Dermis microvascular lymphatic vessel endothelial cell (primary cell): ENCODE results near the gene MINDY4. TPM values are rescaled to one million over a fixed set of nuclear protein-coding genes. Genes with fewer than 3 reads are reported as not detected.

Experiments
- DNase-seq, 2 donors: peaks; one replicate each; pipeline versions ENCODE4 v3.0.0 to v3.0.0-alpha.2; 2010; ENCODE audit warnings: low read depth in 2 of 2
- total RNA-seq: library from RNA; depleted of rRNA; stranded (reverse); fragments of >200 nt; gene quantifications from 2 replicates; pipeline ENCODE4 v1.2.1, GENCODE V29; 2014

MINDY4 gene
- total RNA-seq, 1 donor from 2014 or later = 1.3 TPM

DNA sequence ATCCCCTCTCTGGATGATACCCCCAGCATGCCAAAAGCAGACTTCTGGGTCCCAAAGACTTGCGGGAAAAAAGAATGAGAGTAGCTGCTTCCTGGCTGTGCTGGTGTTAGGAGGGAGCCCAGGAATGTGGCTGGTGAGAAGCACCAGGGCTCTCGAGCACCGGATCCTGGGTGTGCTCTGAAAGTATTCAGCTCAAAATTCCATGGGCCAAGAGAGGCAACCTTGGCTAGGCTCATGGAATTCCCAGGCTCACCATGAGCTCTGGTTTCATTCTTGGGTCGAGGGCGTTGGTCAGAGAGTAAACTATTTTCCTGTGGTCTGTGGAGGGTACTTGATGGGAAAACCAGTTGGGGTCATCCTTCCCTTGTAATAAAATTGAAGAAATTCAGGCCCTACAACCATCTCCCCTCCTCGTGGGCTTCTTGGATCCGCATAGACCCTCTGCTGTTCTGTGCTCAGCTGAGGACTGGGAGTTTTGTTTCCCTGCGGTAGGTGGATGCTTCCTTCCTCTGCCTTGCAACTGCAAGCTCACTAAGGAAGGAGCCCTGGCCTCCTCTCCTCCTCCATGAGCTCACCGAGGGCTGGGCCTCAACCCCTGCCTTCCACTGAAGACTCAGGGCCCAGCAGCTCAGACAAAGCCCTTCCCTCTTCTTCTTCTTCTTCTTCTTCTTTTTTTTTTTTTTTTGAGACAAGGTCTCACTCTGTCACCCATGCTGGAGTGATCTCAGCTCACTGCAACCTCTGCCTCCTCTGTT lies 106.0 kb downstream of the MINDY4 start:
- DNase-seq = no peak

DNA sequence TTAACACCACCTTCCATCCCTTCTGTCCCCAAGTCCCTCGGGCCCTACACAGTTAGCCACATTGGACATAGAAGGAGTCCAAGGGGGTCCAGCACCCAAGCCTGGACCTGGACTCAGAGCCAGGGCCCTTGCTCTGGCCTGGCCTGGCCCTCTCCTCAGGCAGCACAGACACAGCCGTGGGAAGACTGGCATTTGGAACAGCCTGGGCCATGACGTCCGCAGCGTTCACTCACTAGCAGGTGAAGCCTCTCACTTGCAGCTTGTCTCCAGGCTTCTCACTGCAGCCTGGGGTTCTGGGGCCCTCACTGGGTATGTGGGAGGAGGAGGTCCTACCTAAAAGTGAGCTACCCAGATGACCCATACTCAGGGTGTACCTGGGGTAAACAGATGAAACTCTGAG lies 106.8 kb downstream of the MINDY4 start:
- no peak for DNase-seq

- DNase-seq = no peak
Measured at GRCh38 chr7:30879139-30880124, 108.2 kb downstream of the MINDY4 start.

GRCh38 chr7:30880125-30880720 lies 109.0 kb downstream of the MINDY4 start:
- no peak for DNase-seq

DNA sequence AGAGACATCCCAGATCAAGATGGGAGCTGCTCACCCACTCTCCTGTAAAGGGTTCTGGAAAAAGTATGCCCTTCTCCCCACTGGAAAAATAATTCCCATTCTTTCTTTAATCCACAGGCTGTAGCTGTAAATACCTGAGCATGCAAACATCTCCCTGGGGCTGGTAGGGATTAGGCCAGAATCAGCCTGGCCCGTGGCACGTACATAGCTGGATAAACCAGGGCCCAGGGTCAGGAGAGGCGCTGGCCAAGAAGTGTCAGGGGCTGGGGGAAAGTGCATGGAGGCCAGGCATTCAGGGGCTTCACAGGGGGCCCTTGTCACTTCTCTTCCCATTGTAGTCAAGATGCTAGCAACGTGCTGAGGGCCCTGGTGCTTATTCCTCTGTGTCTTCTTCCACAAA lies 109.7 kb downstream of the MINDY4 start:
- no peak for DNase-seq

GRCh38 chr7:30881448-30881847 lies 110.2 kb downstream of the MINDY4 start:
- no peak for DNase-seq

- DNase-seq = no peak
Measured at GRCh38 chr7:30884881-30885280, 113.7 kb downstream of the MINDY4 start.

DNA sequence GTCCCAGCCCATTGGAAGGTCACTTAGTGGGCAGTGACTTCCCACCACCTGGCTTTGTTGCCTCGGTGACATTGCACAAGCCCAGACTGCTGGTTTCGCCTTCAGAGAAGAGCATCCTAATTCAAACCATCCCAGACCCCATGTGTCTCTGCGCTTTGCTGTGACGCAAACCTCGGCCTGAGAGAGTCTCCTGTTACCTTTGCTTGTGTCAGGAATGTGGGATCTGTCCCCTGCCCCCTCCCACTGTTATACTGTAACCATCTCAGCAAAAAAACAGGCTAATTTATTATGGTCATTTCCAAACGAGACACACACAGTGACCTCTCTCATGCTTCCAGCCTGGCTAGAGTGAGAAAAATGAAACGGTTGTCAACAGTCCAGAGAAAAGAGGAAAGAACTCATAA lies 115.4 kb downstream of the MINDY4 start:
- peak; percentile 65 to 66 for DNase-seq

DNA sequence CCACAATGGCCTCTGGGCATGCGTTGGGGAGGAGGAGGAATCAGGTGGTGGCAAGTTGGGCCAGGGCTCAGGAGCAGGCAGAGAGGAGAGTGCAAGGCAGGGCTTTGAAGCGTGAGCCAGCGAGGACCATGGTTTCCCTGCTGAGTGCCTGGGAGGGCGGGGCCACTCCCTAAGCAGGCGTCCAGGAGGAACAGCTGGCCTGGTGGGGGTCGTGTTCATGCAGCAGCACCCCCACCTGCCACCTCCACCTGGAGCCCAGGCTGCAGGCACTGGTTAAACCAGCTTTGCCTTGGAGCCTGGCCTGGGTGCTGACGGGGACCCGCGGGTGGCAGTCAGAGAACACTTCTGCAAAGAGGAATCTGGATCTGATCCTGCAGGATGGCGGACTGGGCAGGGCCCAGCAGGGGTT lies 116.3 kb downstream of the MINDY4 start:
- DNase-seq = no peak

DNA sequence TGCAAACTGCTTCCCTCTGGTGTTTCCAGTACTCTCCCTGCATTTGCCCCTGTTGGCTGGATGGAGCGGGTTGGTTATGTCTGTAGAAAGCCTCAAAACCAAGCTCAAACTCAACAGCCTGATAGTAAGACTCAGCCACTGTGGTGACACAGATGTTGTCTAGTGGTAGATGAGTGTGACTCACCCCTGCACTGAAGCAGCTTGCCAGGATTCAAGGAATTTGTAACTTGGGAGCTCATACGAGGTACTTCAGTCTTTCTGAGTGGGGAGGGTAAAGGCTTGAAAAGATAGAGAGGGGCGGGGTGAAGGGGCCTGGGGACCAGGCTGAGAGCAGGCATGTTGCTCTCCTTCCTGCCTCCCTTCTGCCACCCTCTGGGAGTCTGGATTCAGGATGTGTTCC lies 117.5 kb downstream of the MINDY4 start:
- DNase-seq = peak in 1 of 2 donors; percentile 66

- no peak for DNase-seq
Measured at GRCh38 chr7:30890226-30890625, 119.0 kb downstream of the MINDY4 start.

DNA sequence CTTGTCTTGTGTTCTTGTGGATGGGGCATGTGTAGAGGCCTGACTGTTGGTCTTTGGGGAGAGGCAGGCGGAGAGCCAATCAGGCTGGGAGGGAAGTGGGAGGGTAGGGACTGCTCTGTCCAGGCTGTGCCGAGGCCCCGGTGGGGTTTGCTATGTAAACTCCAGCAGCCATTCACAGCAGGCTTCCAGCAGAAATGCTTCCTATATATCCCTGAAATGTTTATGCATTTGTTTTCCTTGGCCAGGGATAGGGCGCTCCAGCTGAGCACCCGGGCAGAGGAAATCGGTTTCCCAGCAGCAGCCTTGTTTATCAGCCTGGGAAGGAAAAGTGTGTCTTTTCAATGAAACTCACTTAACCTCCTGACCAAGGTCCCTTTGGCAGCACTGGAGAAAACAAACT lies 122.1 kb downstream of the MINDY4 start:
- peak; percentile 69 to 95 for DNase-seq

DNA sequence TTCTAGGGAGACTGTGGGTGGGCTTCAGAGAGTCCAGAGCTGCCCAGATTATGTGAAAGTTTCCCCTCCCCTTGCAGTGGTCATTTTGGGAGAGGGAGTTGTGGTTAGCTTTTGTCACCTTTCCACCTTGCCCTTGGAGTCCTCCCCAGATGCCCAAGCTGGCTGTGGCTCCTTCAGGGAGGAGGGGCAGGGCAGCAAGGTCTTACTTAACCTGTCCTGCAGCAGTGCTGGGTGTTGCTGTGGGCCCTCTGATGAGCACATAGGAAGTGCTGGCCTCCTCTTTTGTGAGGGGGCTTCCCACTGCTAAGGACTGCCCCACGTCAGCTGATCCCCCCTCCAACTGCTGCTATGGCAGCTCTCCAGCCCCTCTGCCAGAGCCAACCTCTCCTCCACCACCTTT lies 122.8 kb downstream of the MINDY4 start:
- DNase-seq = peak in 1 of 2 donors; percentile 19

DNA sequence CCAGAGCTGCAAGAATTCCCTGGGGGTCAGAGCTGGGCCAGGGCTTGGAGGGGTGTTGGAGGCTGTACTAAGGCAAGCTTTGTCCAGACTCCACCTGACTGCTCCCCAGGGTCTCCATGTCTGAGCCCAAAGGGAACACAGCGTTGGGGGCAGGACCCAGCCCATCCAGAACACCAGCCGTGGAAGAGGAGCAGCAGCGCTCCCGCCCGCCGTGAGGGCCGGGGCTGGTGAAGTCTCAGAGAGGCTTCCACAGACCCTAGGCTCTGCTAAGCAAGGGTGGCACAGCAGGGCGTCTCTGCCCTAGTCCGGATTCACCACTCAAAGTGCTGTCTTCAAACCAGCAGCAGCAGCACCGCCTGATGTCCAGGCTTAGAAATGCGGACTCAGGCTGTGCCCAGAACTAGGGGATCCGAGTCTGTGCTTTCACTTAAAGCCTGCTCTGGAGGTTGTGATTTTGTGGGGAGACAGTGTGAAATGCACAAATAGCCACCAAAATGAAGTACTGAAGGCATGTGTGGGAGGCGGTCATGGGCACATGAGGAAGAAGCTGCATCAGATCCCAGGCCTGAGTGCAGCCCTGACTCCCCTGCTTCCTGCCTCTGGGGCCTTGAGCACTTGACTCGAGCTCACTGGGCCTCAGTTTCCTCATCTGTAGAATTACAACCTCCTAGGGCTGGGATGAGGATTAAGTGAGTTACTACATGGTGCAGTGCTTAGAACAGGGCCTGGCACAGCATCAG lies 123.8 kb downstream of the MINDY4 start:
- DNase-seq = peak in 1 of 2 donors; percentile 35

- no peak for DNase-seq
Measured at GRCh38 chr7:30896036-30896435, 124.8 kb downstream of the MINDY4 start.

DNA sequence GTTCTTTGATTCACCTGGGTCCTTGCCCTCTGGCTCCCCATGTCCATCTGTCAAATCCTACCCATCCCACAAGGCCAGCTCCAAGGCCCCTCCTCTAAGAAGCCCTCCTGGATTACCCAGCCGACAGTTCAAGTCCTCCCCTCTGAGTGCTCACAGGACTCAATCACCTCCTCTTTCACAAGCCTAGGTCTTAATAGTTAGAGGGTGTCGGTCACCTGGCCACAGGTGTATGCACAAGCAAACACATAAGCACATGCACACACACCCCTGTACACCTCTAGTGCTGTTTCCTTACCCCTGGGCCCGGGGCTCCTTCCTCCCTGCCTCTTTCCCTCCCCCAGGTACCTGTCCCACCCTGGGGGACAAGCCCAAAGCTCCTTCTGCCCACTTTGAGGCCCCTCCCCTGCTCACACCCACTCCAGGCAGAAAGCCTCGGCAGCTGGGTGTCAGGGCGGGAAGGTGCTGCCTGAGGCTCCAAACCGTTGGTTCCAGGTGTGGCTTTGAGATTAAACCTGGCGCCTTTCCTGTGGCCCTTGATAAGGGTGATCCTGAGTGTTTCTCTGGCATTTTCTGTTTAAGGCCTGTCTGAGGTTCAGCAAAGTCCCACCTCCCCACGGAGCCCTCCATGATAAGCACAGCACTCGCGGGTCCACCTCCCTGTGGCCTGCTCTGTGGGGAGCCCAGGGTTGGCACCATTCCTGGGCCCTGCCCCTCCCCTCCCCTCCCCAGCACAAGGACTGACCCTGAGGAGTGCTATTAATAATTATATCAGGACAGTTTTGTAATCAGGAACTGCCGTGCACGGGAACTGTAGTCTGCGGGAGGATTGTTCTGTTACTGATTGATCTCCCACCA lies 125.8 kb downstream of the MINDY4 start:
- DNase-seq = no peak

GRCh38 chr7:30897770-30898169 lies 126.6 kb downstream of the MINDY4 start:
- DNase-seq = no peak

- peak in 1 of 2 donors; percentile 50 for DNase-seq
Measured at GRCh38 chr7:30898411-30898810, 127.2 kb downstream of the MINDY4 start.

DNA sequence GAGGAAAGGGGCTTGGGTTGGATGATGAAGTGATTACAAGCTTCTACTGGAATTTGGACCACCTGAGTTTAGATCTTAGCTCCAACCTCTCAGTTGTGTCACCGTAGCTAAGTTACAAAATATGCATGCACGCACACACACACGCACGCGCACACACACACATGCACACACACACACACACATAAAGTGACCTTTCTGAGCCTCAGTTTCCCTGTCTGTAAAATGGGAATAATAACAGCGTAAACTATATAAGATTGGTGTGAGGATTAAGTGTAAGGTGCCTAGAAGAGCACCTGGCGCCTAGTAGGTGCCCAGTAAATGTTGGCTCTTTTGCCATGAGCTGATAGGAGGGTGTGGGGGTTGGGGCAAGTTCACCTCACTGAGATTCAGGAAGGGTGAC lies 127.8 kb downstream of the MINDY4 start:
- no peak for DNase-seq

DNA sequence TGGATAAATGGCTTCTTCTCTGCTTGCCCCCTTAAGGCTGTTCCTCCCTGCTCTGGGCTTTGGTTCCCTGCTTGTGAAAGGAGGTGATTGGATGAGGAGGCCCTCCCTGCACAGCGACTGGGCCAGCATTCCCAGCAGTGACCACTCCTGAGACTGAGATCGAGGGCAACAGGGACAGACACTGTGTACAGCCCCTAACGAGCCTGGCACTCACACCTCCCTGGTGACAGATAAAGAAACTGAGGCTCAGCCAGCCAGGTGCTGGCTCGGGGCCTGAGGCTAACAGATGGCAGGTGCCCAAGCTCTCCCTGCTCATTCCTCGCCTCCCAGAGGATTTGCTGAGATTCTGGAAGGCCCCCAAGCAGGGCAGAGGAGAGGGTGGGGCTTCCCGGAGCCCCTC lies 128.4 kb downstream of the MINDY4 start:
- no peak for DNase-seq
